Mesenchymal stem cell (in vitro differentiated cells and primary cell): ENCODE data around the gene FBXO27.

Source experiments
- DNase-seq: peaks from one replicate; pipeline ENCODE4 v3.0.0-alpha.2; 2013
- H2AFZ ChIP-seq: one replicate; pipeline ENCODE4 v1.6.1; 2013; ENCODE audit warnings: low read depth, mild to moderate bottlenecking, control low read depth, inconsistent platforms, low read length, moderate library complexity
- H2AK5ac ChIP-seq: 2 replicates; pipeline ENCODE4 v1.6.1; 2013; ENCODE audit warnings: low read length, moderate library complexity, mild to moderate bottlenecking, inconsistent platforms; ENCODE audit not compliant: severe bottlenecking
- H2BK120ac ChIP-seq: one replicate; pipeline ENCODE4 v1.6.1; 2013; ENCODE audit warnings: low read depth, mild to moderate bottlenecking, inconsistent platforms, low read length, moderate library complexity
- H2BK12ac ChIP-seq, 2 experiments: one replicate each; pipeline ENCODE4 v1.6.1; 2013; ENCODE audit warnings: inconsistent platforms in 2 of 2, low read length in 2 of 2, mild to moderate bottlenecking in 2 of 2, moderate library complexity in 2 of 2, control low read depth in 1 of 2
- H2BK15ac ChIP-seq: one replicate; pipeline ENCODE4 v1.6.1; 2013; ENCODE audit warnings: mild to moderate bottlenecking, low read depth, inconsistent platforms; ENCODE audit not compliant: poor library complexity, severe bottlenecking
- H2BK5ac ChIP-seq: 2 replicates; pipeline ENCODE4 v1.6.1; 2013; ENCODE audit warnings: low read depth, mild to moderate bottlenecking, low read length, control low read depth, inconsistent platforms; ENCODE audit not compliant: poor library complexity, severe bottlenecking
- H3K14ac ChIP-seq, 2 experiments: one replicate each; pipeline ENCODE4 v1.6.1; 2013; ENCODE audit warnings: inconsistent platforms in 2 of 2, low read length in 2 of 2, control low read depth in 1 of 2, mild to moderate bottlenecking in 1 of 2, moderate library complexity in 1 of 2
- H3K18ac ChIP-seq, 2 experiments: one replicate each; pipeline ENCODE4 v1.6.1; 2013; ENCODE audit warnings: inconsistent platforms in 2 of 2, low read length in 2 of 2, control low read depth in 1 of 2, low read depth in 1 of 2, mild to moderate bottlenecking in 1 of 2
- H3K23ac ChIP-seq, 2 experiments: one replicate each; pipeline ENCODE4 v1.6.1; 2013; ENCODE audit warnings: inconsistent platforms in 2 of 2, low read length in 2 of 2, mild to moderate bottlenecking in 2 of 2, moderate library complexity in 2 of 2, control low read depth in 1 of 2
- H3K27ac ChIP-seq: 2 replicates; pipeline ENCODE4 v1.5.1; 2013; ENCODE audit warnings: mild to moderate bottlenecking, moderate library complexity, low read length, control low read depth, inconsistent platforms; ENCODE audit not compliant: poor library complexity, severe bottlenecking
- H3K27me3 ChIP-seq, 2 experiments: 2 replicates each; pipeline versions ENCODE4 v1.6.1 to v1.7.0; 2013; ENCODE audit warnings: low read length in 2 of 2, mild to moderate bottlenecking in 2 of 2, moderate library complexity in 2 of 2, control low read depth in 1 of 2, inconsistent platforms in 1 of 2; ENCODE audit not compliant: control insufficient read depth in 1 of 2, insufficient read depth in 1 of 2
- H3K36me3 ChIP-seq, 2 experiments: 2 replicates each; pipeline versions ENCODE4 v1.6.1 to v1.7.0; 2013; ENCODE audit warnings: low read length in 2 of 2, control low read depth in 1 of 2, inconsistent platforms in 1 of 2, low read depth in 1 of 2, mild to moderate bottlenecking in 1 of 2; ENCODE audit not compliant: insufficient read depth in 2 of 2, control insufficient read depth in 1 of 2
- H3K4ac ChIP-seq, 2 experiments: one replicate each; pipeline ENCODE4 v1.6.1; 2013; ENCODE audit warnings: inconsistent platforms in 2 of 2, low read length in 2 of 2, mild to moderate bottlenecking in 2 of 2, moderate library complexity in 2 of 2, control low read depth in 1 of 2, low read depth in 1 of 2
- H3K4me1 ChIP-seq: 2 replicates; pipeline ENCODE4 v1.6.1; 2013; ENCODE audit warnings: low read depth, low read length, control low read depth; ENCODE audit not compliant: control insufficient read depth, insufficient read depth
- H3K4me2 ChIP-seq: 2 replicates; pipeline ENCODE4 v1.6.1; 2013; ENCODE audit warnings: low read length, mild to moderate bottlenecking, inconsistent platforms; ENCODE audit not compliant: poor library complexity, severe bottlenecking
- H3K4me3 ChIP-seq, 2 experiments: 2 replicates each; pipeline versions ENCODE4 v1.5.1 to v1.7.0; 2013; ENCODE audit warnings: low read length in 2 of 2, mild to moderate bottlenecking in 2 of 2, control low read depth in 1 of 2, low read depth in 1 of 2; ENCODE audit not compliant: insufficient read depth in 1 of 2
- H3K79me1 ChIP-seq: replicated peaks from 2 replicates; pipeline ENCODE4 v1.6.1; 2013; ENCODE audit warnings: mild to moderate bottlenecking, control low read depth, low read length, inconsistent platforms; ENCODE audit not compliant: poor library complexity, severe bottlenecking
- H3K9ac ChIP-seq: 2 replicates; pipeline ENCODE4 v1.7.0; 2013; ENCODE audit warnings: mild to moderate bottlenecking, low read length, moderate library complexity
- H3K9me3 ChIP-seq: 2 replicates; pipeline ENCODE4 v1.7.0; 2013; ENCODE audit warnings: mild to moderate bottlenecking, low read length; ENCODE audit not compliant: control insufficient read depth
- H4K8ac ChIP-seq: one replicate; pipeline ENCODE4 v1.6.1; 2013; ENCODE audit warnings: inconsistent platforms, mild to moderate bottlenecking, low read length, moderate library complexity
- H4K91ac ChIP-seq: one replicate; pipeline ENCODE4 v1.6.1; 2013; ENCODE audit warnings: mild to moderate bottlenecking, low read length, inconsistent platforms
- WGBS: methylation state at CpG from one replicate; pipeline ENCODE4 v1.1.7; 2013; ENCODE audit warnings: mixed read lengths; 5-methylcytosine and 5-hydroxymethylcytosine counted together

FBXO27 gene

GRCh38 chr19:39046037-39046821 is 13.9 kb upstream of the FBXO27 start:
- peaks cover 3 to 13% of the 10 kb centered on the region in 2 experiments for H3K27me3 ChIP-seq
- H2BK120ac ChIP-seq: no peak overlapping the region
- H2AK5ac ChIP-seq: no peak overlapping the region
- no peaks in the 10 kb centered on the region for H3K9me3 ChIP-seq
- H3K4ac ChIP-seq: no peak overlapping the region
- no peak overlapping the region for H3K4me3 ChIP-seq
- H2AFZ ChIP-seq: no peak overlapping the region
- no peak overlapping the region for H4K91ac ChIP-seq
- no peak overlapping the region for H3K18ac ChIP-seq
- H3K4me2 ChIP-seq: no peak overlapping the region
- no peaks in the 10 kb centered on the region for H3K4me1 ChIP-seq
- H3K79me1 ChIP-seq: no peaks in the 10 kb centered on the region
- H3K9ac ChIP-seq: no peak overlapping the region
- H2BK5ac ChIP-seq: no peak overlapping the region
- H2BK12ac ChIP-seq: no peak overlapping the region
- no peak overlapping the region for H3K14ac ChIP-seq
- WGBS: 55% methylated on average over 6 of the region's 7 CpGs
- peak; percentile 23 for DNase-seq
- H3K27ac ChIP-seq: no peak overlapping the region
- H2BK15ac ChIP-seq: no peak overlapping the region
- no peak overlapping the region for H4K8ac ChIP-seq
- H3K36me3 ChIP-seq: no peaks in the 10 kb centered on the region
- H3K23ac ChIP-seq: no peak overlapping the region

- no peak overlapping the region for H3K27ac ChIP-seq
- H3K4me2 ChIP-seq: no peak overlapping the region
These were observed 13.2 kb upstream of the FBXO27 start for GRCh38 chr19:39045506-39045905.

GRCh38 chr19:39038098-39038497 is 5.7 kb upstream of the FBXO27 start:
- Histone ChIP-seq H3K4me3 (no peak overlapping the region), H3K14ac (no peak overlapping the region), H2BK12ac (no peak overlapping the region), H3K27ac (no peak overlapping the region), H3K9ac (no peak overlapping the region), H4K8ac (no peak overlapping the region), H3K23ac (no peak overlapping the region), H4K91ac (no peak overlapping the region), H3K9me3 (no peaks in the 10 kb centered on the region), H3K4ac (no peak overlapping the region), H3K27me3 (peaks cover 7 to 10% of the 10 kb centered on the region in 2 experiments), H3K4me2 (no peak overlapping the region), H2AK5ac (no peak overlapping the region), H2BK15ac (no peak overlapping the region), H2AFZ (no peak overlapping the region), H3K36me3 (no peaks in the 10 kb centered on the region), H2BK5ac (no peak overlapping the region), H3K4me1 (peaks cover 3% of the 10 kb centered on the region), H2BK120ac (no peak overlapping the region), H3K18ac (no peak overlapping the region), H3K79me1 (no peaks in the 10 kb centered on the region)
- 30% methylated on average over 8 of the region's 9 CpGs for WGBS
- peak; percentile 32 for DNase-seq

More at GRCh38 chr19:39045506-39045905, 13.2 kb upstream of the FBXO27 start:
- 61% methylated on average over 5 of the region's 6 CpGs for WGBS
- no peak overlapping the region for H3K9ac ChIP-seq
- H4K91ac ChIP-seq: no peak overlapping the region
- peaks cover 3 to 9% of the 10 kb centered on the region in 2 experiments for H3K27me3 ChIP-seq
- H2AFZ ChIP-seq: no peak overlapping the region
- H3K4me3 ChIP-seq: no peak overlapping the region
- H3K36me3 ChIP-seq: no peaks in the 10 kb centered on the region
- no peak overlapping the region for H2BK15ac ChIP-seq
- no peaks in the 10 kb centered on the region for H3K4me1 ChIP-seq
- DNase-seq: no peak
- no peak overlapping the region for H3K14ac ChIP-seq
- no peaks in the 10 kb centered on the region for H3K9me3 ChIP-seq
- no peaks in the 10 kb centered on the region for H3K79me1 ChIP-seq
- no peak overlapping the region for H2BK5ac ChIP-seq
- H2BK12ac ChIP-seq: no peak overlapping the region
- H4K8ac ChIP-seq: no peak overlapping the region
- H3K4ac ChIP-seq: no peak overlapping the region
- H3K18ac ChIP-seq: no peak overlapping the region
- no peak overlapping the region for H3K23ac ChIP-seq
- no peak overlapping the region for H2BK120ac ChIP-seq
- H2AK5ac ChIP-seq: no peak overlapping the region

- H2BK5ac ChIP-seq: no peak overlapping the region
- no peak overlapping the region for H3K27ac ChIP-seq
- no peak overlapping the region for H2BK120ac ChIP-seq
- H2AFZ ChIP-seq: no peak overlapping the region
- H3K4me3 ChIP-seq: no peak overlapping the region
- no peaks in the 10 kb centered on the region for H3K9me3 ChIP-seq
- no peaks in the 10 kb centered on the region for H3K36me3 ChIP-seq
- peaks cover 7 to 10% of the 10 kb centered on the region in 2 experiments for H3K27me3 ChIP-seq
- peak overlapping the region in 1 of 2 experiments; percentile 18 for H3K18ac ChIP-seq
- H3K4me2 ChIP-seq: no peak overlapping the region
- no peak overlapping the region for H4K91ac ChIP-seq
- DNase-seq: no peak
- H3K4me1 ChIP-seq: peaks cover 9% of the 10 kb centered on the region
- no peak overlapping the region for H2BK15ac ChIP-seq
- H2BK12ac ChIP-seq: no peak overlapping the region
- no peak overlapping the region for H3K14ac ChIP-seq
- H3K4ac ChIP-seq: no peak overlapping the region
- WGBS: 56% methylated on average over 1 of the region's 2 CpGs
- no peak overlapping the region for H2AK5ac ChIP-seq
- no peaks in the 10 kb centered on the region for H3K79me1 ChIP-seq
- no peak overlapping the region for H3K9ac ChIP-seq
- H3K23ac ChIP-seq: no peak overlapping the region
- no peak overlapping the region for H4K8ac ChIP-seq
These were observed 4.8 kb upstream of the FBXO27 start for GRCh38 chr19:39037194-39037593.
